OCI-LY7 (cell line): ENCODE data around the gene TRIM7. TPM values are rescaled to one million over a fixed set of nuclear protein-coding genes. Genes with fewer than 3 reads are reported as not detected.
"Not testable (repeated sequence)": the region's sequence is repeated elsewhere in the genome, so short reads cannot be mapped to it uniquely, and the experiment has no call there.

Experiments used
- BruUV-seq: library from RNA; stranded (reverse); fragments of 400-500 nt; replicated peaks from 2 replicates; lab custom pipeline; 2021; lab: Mats Ljungman, UMichigan
- CTCF ChIA-PET: fragments of 300-600 bp; sonication (Branson Sonifier 250); formaldehyde crosslinking; loops from one replicate; lab custom pipeline; 2022; ENCODE audit warnings: antibody characterized with exemption; ENCODE audit not compliant: unreplicated experiment; lab: Charles Lee
- POLR2A ChIA-PET: fragments of 300-600 bp; sonication (Branson Sonifier 250); formaldehyde crosslinking; loops from one replicate; lab custom pipeline; 2022; ENCODE audit warnings: antibody characterized with exemption; lab: Charles Lee
- DNase-seq: peaks from one replicate; pipeline ENCODE4 v3.0.0-alpha.2; 2015; ENCODE audit warnings: low spot score
- H2AFZ ChIP-seq: fragments of 200-600 bp; sonication (generic), shearing (Covaris generic); 2 replicates; pipeline ENCODE4 v1.6.1; 2014; ENCODE audit warnings: mild to moderate bottlenecking, antibody characterized with exemption, low read length, moderate library complexity
- H3K27ac ChIP-seq: fragments of 200-600 bp; sonication (generic); 2 replicates; pipeline ENCODE4 v1.5.1; 2014; ENCODE audit warnings: mixed run types, low read depth, mild to moderate bottlenecking, moderate library complexity, low read length, inconsistent platforms; ENCODE audit not compliant: poor library complexity, severe bottlenecking
- H3K36me3 ChIP-seq: fragments of 200-600 bp; sonication (generic); 2 replicates; pipeline ENCODE4 v1.6.1; 2014; ENCODE audit warnings: mild to moderate bottlenecking, antibody characterized with exemption, low read length, moderate library complexity, mixed read lengths; ENCODE audit not compliant: insufficient read depth
- H3K4me1 ChIP-seq: fragments of 200-600 bp; sonication (generic); 2 replicates; pipeline ENCODE4 v1.5.1; 2014; ENCODE audit warnings: mild to moderate bottlenecking, low read length; ENCODE audit not compliant: insufficient read depth, poor library complexity, severe bottlenecking
- H3K4me2 ChIP-seq: fragments of 200-600 bp; sonication (generic); 2 replicates; pipeline ENCODE4 v1.6.1; 2014; ENCODE audit warnings: mild to moderate bottlenecking, low read length
- H3K4me3 ChIP-seq: fragments of 200-600 bp; sonication (generic); 2 replicates; pipeline ENCODE4 v1.5.1; 2014; ENCODE audit warnings: mild to moderate bottlenecking, low read depth, low read length; ENCODE audit not compliant: poor library complexity, severe bottlenecking
- H3K79me2 ChIP-seq: fragments of 200-600 bp; sonication (generic); 2 replicates; pipeline ENCODE4 v1.6.1; 2016; ENCODE audit warnings: low read depth, mild to moderate bottlenecking, low read length, moderate library complexity, mixed read lengths; ENCODE audit not compliant: insufficient read depth
- H3K9me2 ChIP-seq: fragments of 200-600 bp; sonication (generic); 2 replicates; pipeline ENCODE4 v1.6.1; 2016; ENCODE audit warnings: mild to moderate bottlenecking, low read length, mixed read lengths; ENCODE audit not compliant: insufficient read depth
- H3K9me3 ChIP-seq: fragments of 200-600 bp; sonication (generic); 2 replicates; pipeline ENCODE4 v1.6.1; 2014; ENCODE audit warnings: mild to moderate bottlenecking, mixed run types, low read length, mixed read lengths
- H4K20me1 ChIP-seq: fragments of 200-600 bp; sonication (generic); 2 replicates; pipeline ENCODE4 v1.6.1; 2014; ENCODE audit warnings: mild to moderate bottlenecking, antibody characterized with exemption, low read length, moderate library complexity, mixed read lengths; ENCODE audit not compliant: insufficient read depth
- CTCF ChIP-seq: fragments of 200-600 bp; sonication (generic); conservative IDR thresholded peaks from 2 replicates; pipeline ENCODE4 v1.5.1; 2014; ENCODE audit warnings: mild to moderate bottlenecking, antibody characterized with exemption, low read length, moderate library complexity, mixed read lengths
- EZH2phosphoT487 ChIP-seq: fragments of 200-600 bp; sonication (generic); IDR thresholded peaks from 2 replicates; pipeline ENCODE4 v1.6.1; 2018; ENCODE audit warnings: low read depth, borderline replicate concordance, mild to moderate bottlenecking, mixed run types, antibody characterized with exemption, low read length, moderate library complexity, mixed read lengths
- intact Hi-C: fragments of 100-400 bp; cut with micrococcal nuclease; formaldehyde crosslinking; loops from one replicate; pipeline ENCODE4 v1.10.0; 2022; ENCODE audit not compliant: unreplicated experiment
- total RNA-seq, 2 experiments: library from RNA; depleted of rRNA in 1 of 2; stranded (reverse); fragments of >200 nt in 1 of 2; shearing (Covaris generic) in 1 of 2; gene quantifications; 2 replicates each; pipeline ENCODE4 v1.2.3, GENCODE V29; 2014 to 2022

The TRIM7 gene
- total RNA-seq, 2 experiments from 2014 or later, result 0.22 to 1.8 TPM

GRCh38 chr5:181215997-181216989, 11.3 kb upstream of the TRIM7 start:
- Histone ChIP-seq H4K20me1 (no peaks in the 10 kb centered on the region), H3K36me3 (no peaks in the 10 kb centered on the region), H3K4me1 (peaks cover 20% of the 10 kb centered on the region), H2AFZ (peak overlapping the region; percentile 95), H3K4me2 (peak overlapping the region; percentile 91), H3K27ac (peak overlapping the region; percentile 70), H3K4me3 (peak overlapping the region; percentile 75), H3K9me3 (no peaks in the 10 kb centered on the region), H3K9me2 (no peaks in the 10 kb centered on the region), H3K79me2 (no peaks in the 10 kb centered on the region)
- TF ChIP-seq CTCF (no peak), EZH2phosphoT487 (no peak)
- ChIA-PET POLR2A (interaction anchor here (0.6 to 1.8 kb wide), 4 partner anchors 9 to 409 kb away, joined by 3 to 16 read pairs (median 3); no protein-coding TSS in a partner anchor), CTCF (interaction anchor here (1.1 kb wide), 1 partner anchor 44 kb away, joined by 5 read pairs; no protein-coding TSS in a partner anchor)
- no TSS peak for BruUV-seq
- intact Hi-C loops, result no loop called here
- DNase-seq, result peak; percentile 55

- H2AFZ ChIP-seq, H3K9me2 ChIP-seq, H3K36me3 ChIP-seq, H3K79me2 ChIP-seq, H3K9me3 ChIP-seq, H4K20me1 ChIP-seq, CTCF ChIA-PET, BruUV-seq, DNase-seq, H3K4me3 ChIP-seq, intact Hi-C loops, H3K27ac ChIP-seq, H3K4me2 ChIP-seq: not testable (repeated sequence)
- POLR2A ChIA-PET, result interaction anchor here (0.6 to 1.1 kb wide), 3 partner anchors 21 to 1095 kb away, joined by 3 to 6 read pairs (median 3); no protein-coding TSS in a partner anchor
- peaks cover 15% of the 10 kb centered on the region for H3K4me1 ChIP-seq
Observed at GRCh38 chr5:181214249-181214648, 9.3 kb upstream of the TRIM7 start.

GRCh38 chr5:181212934-181213333, 7.9 kb upstream of the TRIM7 start:
- intact Hi-C loops, result no loop called here
- H3K9me2 ChIP-seq, result no peaks in the 10 kb centered on the region
- H3K4me3 ChIP-seq, result no peak overlapping the region
- no peak overlapping the region for H3K4me2 ChIP-seq
- H2AFZ ChIP-seq, result no peak overlapping the region
- H3K27ac ChIP-seq, result no peak overlapping the region
- DNase-seq, result no peak
- peaks cover 11% of the 10 kb centered on the region for H3K4me1 ChIP-seq
- no peak for TF ChIP-seq EZH2phosphoT487
- TF ChIP-seq CTCF, result no peak
- H3K79me2 ChIP-seq, result no peaks in the 10 kb centered on the region
- no peaks in the 10 kb centered on the region for H4K20me1 ChIP-seq
- H3K9me3 ChIP-seq, result no peaks in the 10 kb centered on the region
- CTCF ChIA-PET, result no interaction called here
- POLR2A ChIA-PET, result interaction anchor here (0.7 to 1.3 kb wide), 4 partner anchors 13 to 26 kb away, joined by 3 to 4 read pairs (median 3); no protein-coding TSS in a partner anchor
- H3K36me3 ChIP-seq, result no peaks in the 10 kb centered on the region
- no TSS peak for BruUV-seq
